A549 (cell line): ENCODE results near the gene CENPU.

Experiments
- CEBPB ChIP-seq, 2 experiments: fragments of >200 bp in 1 of 2; sonication (Bioruptor Twin) in 1 of 2; formaldehyde crosslinking in 1 of 2; IDR thresholded peaks; 2 replicates each; pipeline ENCODE4 v1.6.1; 2012 to 2016
- CTCF ChIP-seq: fragments of >200 bp; sonication (Bioruptor Twin); formaldehyde crosslinking; IDR thresholded peaks from 3 replicates; pipeline ENCODE4 v1.5.1; 2016
- EP300 ChIP-seq, 2 experiments: fragments of >200 bp; sonication (Bioruptor Twin); formaldehyde crosslinking; IDR thresholded peaks; 2 replicates in 1 of 2; 3 replicates in 1 of 2; pipeline ENCODE4 v1.6.1; 2016 to 2017
- KDM1A ChIP-seq: fragments of 200-600 bp; sonication (generic); IDR thresholded peaks from 2 replicates; pipeline ENCODE4 v1.6.1; 2016; ENCODE audit warnings: low read depth, mild to moderate bottlenecking
- PHF8 ChIP-seq: fragments of 200-600 bp; sonication (generic); IDR thresholded peaks from 2 replicates; pipeline ENCODE4 v1.6.1; 2016; ENCODE audit warnings: low read depth, mild to moderate bottlenecking, antibody characterized with exemption, moderate library complexity, borderline replicate concordance
- POLR2A ChIP-seq: IDR thresholded peaks from 2 replicates; pipeline ENCODE4 v1.6.1; 2012; ENCODE audit warnings: mild to moderate bottlenecking, low read length
- POLR2AphosphoS2 ChIP-seq: conservative IDR thresholded peaks from 2 replicates; pipeline ENCODE4 v1.6.1; 2012; ENCODE audit warnings: low read length, improper control_type of control experiment, inconsistent platforms
- RAD21 ChIP-seq, 2 experiments: fragments of >200 bp in 1 of 2; sonication (Bioruptor Twin) in 1 of 2; formaldehyde crosslinking in 1 of 2; IDR thresholded peaks in 1 of 2; conservative IDR thresholded peaks in 1 of 2; 2 replicates in 1 of 2; 3 replicates in 1 of 2; pipeline ENCODE4 v1.6.1; 2012 to 2018; ENCODE audit warnings: inconsistent platforms in 1 of 2
- RCOR1 ChIP-seq: fragments of 150-350 bp; IDR thresholded peaks from 2 replicates; pipeline ENCODE4 v1.6.1; 2014; ENCODE audit warnings: antibody characterized with exemption, low read length, low read depth
- REST ChIP-seq: fragments of 200-600 bp; sonication (generic); IDR thresholded peaks from 2 replicates; pipeline ENCODE4 v1.6.1; 2016; ENCODE audit warnings: antibody characterized with exemption, mild to moderate bottlenecking, moderate library complexity
- RFX5 ChIP-seq: fragments of 450-650 bp; IDR thresholded peaks from 2 replicates; pipeline ENCODE4 v1.7.1; 2014; ENCODE audit warnings: antibody characterized with exemption, mild to moderate bottlenecking, moderate library complexity
- SMC3 ChIP-seq: fragments of >200 bp; sonication (Bioruptor Twin); formaldehyde crosslinking; IDR thresholded peaks from 3 replicates; pipeline ENCODE4 v1.6.1; 2018; ENCODE audit warnings: inconsistent platforms
- TF ChIP-seq, protein P1 (sequence below): IDR thresholded peaks from 2 replicates; pipeline ENCODE4 v1.6.1; 2012
- TF ChIP-seq, protein P2 (sequence below): fragments of 150-350 bp; IDR thresholded peaks from 2 replicates; pipeline ENCODE4 v1.6.1; 2014; ENCODE audit warnings: low read depth, mild to moderate bottlenecking, low read length

DNA sequence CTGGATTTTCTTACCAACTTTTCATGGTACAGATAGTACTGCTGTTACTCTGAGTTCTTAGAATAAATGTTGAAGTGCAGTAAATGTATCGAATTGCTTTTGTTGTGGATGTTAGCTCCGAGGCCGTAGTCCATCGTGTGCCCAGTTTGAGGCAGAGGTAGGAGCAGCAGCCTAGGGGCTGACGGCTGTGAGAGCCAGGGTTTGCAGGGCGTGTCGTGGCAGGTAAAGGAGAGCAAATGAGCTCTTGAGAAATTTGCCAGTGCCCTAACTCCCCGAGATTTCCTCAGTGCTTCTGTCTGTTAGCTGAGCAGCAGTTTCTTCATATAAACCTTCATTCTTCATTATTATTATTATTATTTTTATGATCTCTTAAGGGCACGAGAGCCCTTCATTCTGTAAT, 62.8 kb downstream of the CENPU start:
- TF ChIP-seq POLR2A (no peak), CTCF (no peak), EP300 (IDR thresholded peaks at IDR 0.05) (no peak), REST (no peak), SMC3 (no peak), KDM1A (no peak), PHF8 (no peak), RFX5 (no peak), RAD21 (conservative IDR thresholded peaks at IDR 0.05 in 1 of 2, IDR thresholded peaks at IDR 0.05 in 1 of 2) (no peak), RCOR1 (no peak), CEBPB (IDR thresholded peaks at IDR 0.05) (no peak), POLR2AphosphoS2 (no peak)
- TF ChIP-seq, protein P1, sequence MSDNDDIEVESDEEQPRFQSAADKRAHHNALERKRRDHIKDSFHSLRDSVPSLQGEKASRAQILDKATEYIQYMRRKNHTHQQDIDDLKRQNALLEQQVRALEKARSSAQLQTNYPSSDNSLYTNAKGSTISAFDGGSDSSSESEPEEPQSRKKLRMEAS = no peak
- TF ChIP-seq, protein P2, sequence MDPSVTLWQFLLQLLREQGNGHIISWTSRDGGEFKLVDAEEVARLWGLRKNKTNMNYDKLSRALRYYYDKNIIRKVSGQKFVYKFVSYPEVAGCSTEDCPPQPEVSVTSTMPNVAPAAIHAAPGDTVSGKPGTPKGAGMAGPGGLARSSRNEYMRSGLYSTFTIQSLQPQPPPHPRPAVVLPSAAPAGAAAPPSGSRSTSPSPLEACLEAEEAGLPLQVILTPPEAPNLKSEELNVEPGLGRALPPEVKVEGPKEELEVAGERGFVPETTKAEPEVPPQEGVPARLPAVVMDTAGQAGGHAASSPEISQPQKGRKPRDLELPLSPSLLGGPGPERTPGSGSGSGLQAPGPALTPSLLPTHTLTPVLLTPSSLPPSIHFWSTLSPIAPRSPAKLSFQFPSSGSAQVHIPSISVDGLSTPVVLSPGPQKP = no peak
